Measurements from ENCODE around the gene ADAMTS6.

GRCh38 chr5:65132386-65132785 lies 349.3 kb downstream of the ADAMTS6 start:
- TF ChIP-seq CTCF (IDR thresholded peaks at IDR 0.05 in 4 of 5, conservative IDR thresholded peaks at IDR 0.05 in 1 of 5) (no peak), POLR2A (IDR thresholded peaks at IDR 0.05) (no peak)
